ENCODE results near the gene TTLL5.

The TTLL5 gene

DNA sequence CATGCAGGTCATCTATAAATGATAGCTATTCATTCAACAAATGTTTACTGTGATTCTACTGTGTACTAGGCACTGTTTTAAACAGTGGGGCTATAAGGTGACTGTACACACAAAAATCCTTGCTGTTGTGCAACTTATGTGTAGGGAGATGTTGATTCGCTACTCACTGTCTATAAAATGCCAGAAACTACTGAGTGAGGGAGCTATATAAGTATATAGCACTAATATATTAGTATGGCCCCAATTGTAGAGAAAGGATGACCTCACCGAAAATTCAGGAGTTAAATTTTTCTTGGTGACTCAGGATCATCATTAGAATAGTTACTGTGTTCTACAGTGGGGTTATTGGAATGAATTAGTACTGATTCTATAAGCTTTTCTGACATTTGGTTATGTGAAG, 203.3 kb downstream of the TTLL5 start:
- Histone ChIP-seq H3F3A (ENCODE audit: insufficient read depth) (no peaks in the 10 kb centered on the region), H3K4me2 (ENCODE audit: low read depth, low read length, poor library complexity, severe bottlenecking) (no peak overlapping the region), H4K20me1 (ENCODE audit: low read depth, low read length) (no peaks in the 10 kb centered on the region), H3K36me3 (ENCODE audit: low read length) (no peaks in the 10 kb centered on the region), H3K27me3 (ENCODE audit: low read length) (no peaks in the 10 kb centered on the region), H2AFZ (ENCODE audit: low read depth, low read length, severe bottlenecking) (no peak overlapping the region), H3K9me2 (replicated peaks; ENCODE audit: insufficient read depth, low read length) (no peaks in the 10 kb centered on the region), H3K4me3 (ENCODE audit: insufficient read depth, low read length, poor library complexity, severe bottlenecking) (no peak overlapping the region), H3K27ac (ENCODE audit: low read depth, low read length) (no peak overlapping the region), H3K9ac (ENCODE audit: low read length) (no peak overlapping the region), H3K79me2 (ENCODE audit: insufficient read depth, low read length) (no peaks in the 10 kb centered on the region), H3K9me3 (ENCODE audit: insufficient read depth, low read length) (no peaks in the 10 kb centered on the region)
- TF ChIP-seq EZH2phosphoT487 (conservative IDR thresholded peaks at IDR 0.05; ENCODE audit: low read length): no peak
- TF ChIP-seq, protein P1, sequence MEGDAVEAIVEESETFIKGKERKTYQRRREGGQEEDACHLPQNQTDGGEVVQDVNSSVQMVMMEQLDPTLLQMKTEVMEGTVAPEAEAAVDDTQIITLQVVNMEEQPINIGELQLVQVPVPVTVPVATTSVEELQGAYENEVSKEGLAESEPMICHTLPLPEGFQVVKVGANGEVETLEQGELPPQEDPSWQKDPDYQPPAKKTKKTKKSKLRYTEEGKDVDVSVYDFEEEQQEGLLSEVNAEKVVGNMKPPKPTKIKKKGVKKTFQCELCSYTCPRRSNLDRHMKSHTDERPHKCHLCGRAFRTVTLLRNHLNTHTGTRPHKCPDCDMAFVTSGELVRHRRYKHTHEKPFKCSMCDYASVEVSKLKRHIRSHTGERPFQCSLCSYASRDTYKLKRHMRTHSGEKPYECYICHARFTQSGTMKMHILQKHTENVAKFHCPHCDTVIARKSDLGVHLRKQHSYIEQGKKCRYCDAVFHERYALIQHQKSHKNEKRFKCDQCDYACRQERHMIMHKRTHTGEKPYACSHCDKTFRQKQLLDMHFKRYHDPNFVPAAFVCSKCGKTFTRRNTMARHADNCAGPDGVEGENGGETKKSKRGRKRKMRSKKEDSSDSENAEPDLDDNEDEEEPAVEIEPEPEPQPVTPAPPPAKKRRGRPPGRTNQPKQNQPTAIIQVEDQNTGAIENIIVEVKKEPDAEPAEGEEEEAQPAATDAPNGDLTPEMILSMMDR (IDR thresholded peaks at IDR 0.05; ENCODE audit: insufficient read depth, low read length, poor library complexity, severe bottlenecking): no peak

DNA sequence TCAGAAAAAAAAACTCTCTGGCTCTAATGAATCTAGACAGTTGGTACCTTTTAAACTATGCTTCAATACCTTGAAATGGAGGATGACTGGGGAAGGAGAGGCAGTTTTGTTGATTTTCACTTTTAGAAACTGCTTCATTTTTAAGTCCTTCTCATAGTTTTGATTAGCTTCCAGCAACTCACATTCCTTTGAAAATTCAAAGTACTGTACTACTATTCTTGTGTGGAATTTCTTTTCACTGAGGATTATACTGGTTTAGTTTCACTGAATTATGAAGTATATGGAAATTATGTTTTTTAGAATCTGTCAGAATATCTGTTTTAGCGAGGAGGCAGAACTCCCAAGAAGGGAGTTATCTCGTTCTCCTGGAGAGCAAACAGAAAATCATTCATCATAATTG, 204.5 kb downstream of the TTLL5 start:
- Histone ChIP-seq H2AFZ (ENCODE audit: low read depth, low read length, severe bottlenecking) (no peak overlapping the region), H3K27me3 (ENCODE audit: low read length) (no peaks in the 10 kb centered on the region), H3K79me2 (ENCODE audit: insufficient read depth, low read length) (no peaks in the 10 kb centered on the region), H3K9me2 (replicated peaks; ENCODE audit: insufficient read depth, low read length) (no peaks in the 10 kb centered on the region), H3K9ac (ENCODE audit: low read length) (no peak overlapping the region), H4K20me1 (ENCODE audit: low read depth, low read length) (no peaks in the 10 kb centered on the region), H3F3A (ENCODE audit: insufficient read depth) (no peaks in the 10 kb centered on the region), H3K9me3 (ENCODE audit: insufficient read depth, low read length) (no peaks in the 10 kb centered on the region), H3K27ac (ENCODE audit: low read depth, low read length) (no peak overlapping the region), H3K36me3 (ENCODE audit: low read length) (no peaks in the 10 kb centered on the region), H3K4me2 (ENCODE audit: low read depth, low read length, poor library complexity, severe bottlenecking) (no peak overlapping the region), H3K4me3 (ENCODE audit: insufficient read depth, low read length, poor library complexity, severe bottlenecking) (no peak overlapping the region)
- TF ChIP-seq, protein P1 (IDR thresholded peaks at IDR 0.05; ENCODE audit: insufficient read depth, low read length, poor library complexity, severe bottlenecking): no peak
- TF ChIP-seq EZH2phosphoT487 (conservative IDR thresholded peaks at IDR 0.05; ENCODE audit: low read length): no peak

DNA sequence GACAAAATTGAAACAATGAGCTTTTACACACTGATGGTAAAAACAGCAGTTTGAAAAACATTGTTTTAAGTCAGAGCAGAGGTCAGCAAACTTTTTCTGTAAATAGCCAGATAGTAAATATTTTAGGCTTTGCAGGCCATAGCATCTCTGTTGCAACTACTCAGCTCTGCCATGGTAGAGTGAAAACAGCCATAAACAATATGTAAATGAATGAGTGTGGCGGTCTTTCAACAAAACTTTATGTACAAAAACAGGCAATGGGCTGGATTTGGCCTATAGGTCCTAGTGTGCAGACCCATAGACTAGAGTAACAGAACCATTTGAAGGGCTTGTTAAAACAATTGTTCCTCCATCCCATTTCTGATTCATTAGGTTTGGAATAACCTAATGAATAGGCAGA, 205.9 kb downstream of the TTLL5 start:
- no peak overlapping the region for H3K4me2 ChIP-seq (ENCODE audit: low read depth, low read length, poor library complexity, severe bottlenecking)
- H3K27ac ChIP-seq (ENCODE audit: low read depth, low read length): no peak overlapping the region

More for the DNA sequence above, 205.9 kb downstream of the TTLL5 start:
- Histone ChIP-seq H4K20me1 (ENCODE audit: low read depth, low read length) (no peaks in the 10 kb centered on the region), H3K9ac (ENCODE audit: low read length) (no peak overlapping the region), H3K79me2 (ENCODE audit: insufficient read depth, low read length) (no peaks in the 10 kb centered on the region), H2AFZ (ENCODE audit: low read depth, low read length, severe bottlenecking) (no peak overlapping the region), H3K36me3 (ENCODE audit: low read length) (peaks cover 3% of the 10 kb centered on the region; the same call in 1 of the 2 replicates), H3K4me3 (ENCODE audit: insufficient read depth, low read length, poor library complexity, severe bottlenecking) (no peak overlapping the region), H3K27me3 (ENCODE audit: low read length) (no peaks in the 10 kb centered on the region), H3K9me3 (ENCODE audit: insufficient read depth, low read length) (no peaks in the 10 kb centered on the region), H3F3A (ENCODE audit: insufficient read depth) (no peaks in the 10 kb centered on the region), H3K9me2 (replicated peaks; ENCODE audit: insufficient read depth, low read length) (no peaks in the 10 kb centered on the region)
- TF ChIP-seq EZH2phosphoT487 (conservative IDR thresholded peaks at IDR 0.05; ENCODE audit: low read length): no peak
- TF ChIP-seq, protein P1 (IDR thresholded peaks at IDR 0.05; ENCODE audit: insufficient read depth, low read length, poor library complexity, severe bottlenecking): no peak

Data from SU-DHL-6 (cell line).